ENCODE results near the gene TMEM178B.

DNA sequence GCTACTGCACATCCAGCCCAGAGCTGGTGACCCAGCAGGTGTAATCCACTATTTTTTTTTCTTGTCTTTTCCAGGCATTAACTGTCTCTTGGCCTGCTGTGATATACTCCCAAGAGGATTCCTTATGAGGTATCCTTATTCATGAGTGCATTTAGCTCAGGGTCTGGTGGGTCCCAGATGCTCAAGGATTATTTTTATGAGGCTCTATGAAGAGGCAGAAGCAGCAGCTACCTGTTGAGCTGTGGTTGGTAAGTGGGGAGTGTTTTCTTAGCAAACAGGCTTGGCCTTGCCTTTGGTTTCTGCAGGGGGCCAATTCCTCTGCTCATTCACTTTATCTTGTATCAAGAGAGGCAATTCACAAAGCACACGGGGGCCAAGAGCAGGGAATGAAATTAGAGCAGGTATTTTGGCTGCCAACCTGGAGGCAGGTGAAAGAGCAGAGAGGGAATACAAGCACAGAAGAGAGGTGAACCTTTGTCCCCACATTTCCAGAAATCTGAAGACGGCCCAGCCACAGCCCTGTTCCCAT, 221.6 kb downstream of the TMEM178B start:
- TF ChIP-seq, protein P1, sequence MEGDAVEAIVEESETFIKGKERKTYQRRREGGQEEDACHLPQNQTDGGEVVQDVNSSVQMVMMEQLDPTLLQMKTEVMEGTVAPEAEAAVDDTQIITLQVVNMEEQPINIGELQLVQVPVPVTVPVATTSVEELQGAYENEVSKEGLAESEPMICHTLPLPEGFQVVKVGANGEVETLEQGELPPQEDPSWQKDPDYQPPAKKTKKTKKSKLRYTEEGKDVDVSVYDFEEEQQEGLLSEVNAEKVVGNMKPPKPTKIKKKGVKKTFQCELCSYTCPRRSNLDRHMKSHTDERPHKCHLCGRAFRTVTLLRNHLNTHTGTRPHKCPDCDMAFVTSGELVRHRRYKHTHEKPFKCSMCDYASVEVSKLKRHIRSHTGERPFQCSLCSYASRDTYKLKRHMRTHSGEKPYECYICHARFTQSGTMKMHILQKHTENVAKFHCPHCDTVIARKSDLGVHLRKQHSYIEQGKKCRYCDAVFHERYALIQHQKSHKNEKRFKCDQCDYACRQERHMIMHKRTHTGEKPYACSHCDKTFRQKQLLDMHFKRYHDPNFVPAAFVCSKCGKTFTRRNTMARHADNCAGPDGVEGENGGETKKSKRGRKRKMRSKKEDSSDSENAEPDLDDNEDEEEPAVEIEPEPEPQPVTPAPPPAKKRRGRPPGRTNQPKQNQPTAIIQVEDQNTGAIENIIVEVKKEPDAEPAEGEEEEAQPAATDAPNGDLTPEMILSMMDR (IDR thresholded peaks at IDR 0.05; ENCODE audit: poor library complexity), result no peak
- no peak for TF ChIP-seq EZH2 (IDR thresholded peaks at IDR 0.05; ENCODE audit: borderline replicate concordance)
